SJCRH30 (cell line): ENCODE results near the gene ABHD6. TPM values are rescaled to one million over a fixed set of nuclear protein-coding genes. Genes with fewer than 3 reads are reported as not detected.
A peak's percentile ranks its signal among the peaks of the same experiment; 100 is the strongest.
"Not testable (repeated sequence)": the region's sequence is repeated elsewhere in the genome, so short reads cannot be mapped to it uniquely, and the experiment has no call there.

ENCODE experiments used
- DNase-seq, 2 experiments: peaks; one replicate each; pipeline ENCODE4 v3.0.0-alpha.2; 2015 to 2020
- H3K27ac ChIP-seq: fragments of 250-450 bp; sonication (Bioruptor Pico); 2 replicates; pipeline ENCODE4 v1.5.1; 2020; ENCODE audit warnings: mild to moderate bottlenecking, moderate library complexity
- H3K27me3 ChIP-seq: fragments of 250-450 bp; sonication (Bioruptor Pico); 2 replicates; pipeline ENCODE4 v1.5.1; 2020; ENCODE audit warnings: mild to moderate bottlenecking, moderate library complexity
- H3K36me3 ChIP-seq: fragments of 250-450 bp; sonication (Bioruptor Pico); 2 replicates; pipeline ENCODE4 v1.5.1; 2020; ENCODE audit warnings: mild to moderate bottlenecking, moderate library complexity
- H3K4me1 ChIP-seq: fragments of 250-450 bp; sonication (Bioruptor Pico); 2 replicates; pipeline ENCODE4 v1.5.1; 2020; ENCODE audit warnings: mild to moderate bottlenecking, moderate library complexity
- H3K4me3 ChIP-seq: fragments of 250-450 bp; sonication (Bioruptor Pico); 2 replicates; pipeline ENCODE4 v1.5.1; 2020; ENCODE audit warnings: mild to moderate bottlenecking, moderate library complexity
- H3K9me3 ChIP-seq: fragments of 250-450 bp; sonication (Bioruptor Pico); replicated peaks from 2 replicates; pipeline ENCODE4 v1.5.1; 2020; ENCODE audit warnings: mild to moderate bottlenecking, moderate library complexity
- total RNA-seq: library from RNA; depleted of rRNA; stranded (reverse); fragments of >200 nt; shearing (Covaris generic); gene quantifications from 2 replicates; pipeline ENCODE4 v1.2.3, GENCODE V29; 2014

ABHD6 gene
- total RNA-seq, 1 experiment from 2014 or later = 4.6 TPM

GRCh38 chr3:58326267-58326900, 88.8 kb downstream of the ABHD6 start:
- Histone ChIP-seq H3K9me3 (no peaks in the 10 kb centered on the region), H3K36me3 (no peaks in the 10 kb centered on the region), H3K27ac (no peak overlapping the region), H3K4me1 (no peaks in the 10 kb centered on the region; the same call in 1 of the 2 replicates), H3K27me3 (no peaks in the 10 kb centered on the region), H3K4me3 (no peak overlapping the region)
- no peak for DNase-seq

- Histone ChIP-seq H3K27ac (no peak overlapping the region), H3K36me3 (no peaks in the 10 kb centered on the region), H3K4me3 (no peak overlapping the region), H3K4me1 (no peaks in the 10 kb centered on the region; the same call in 1 of the 2 replicates), H3K27me3 (no peaks in the 10 kb centered on the region), H3K9me3 (no peaks in the 10 kb centered on the region)
- no peak for DNase-seq
These were observed 91.7 kb downstream of the ABHD6 start for GRCh38 chr3:58329150-58329921.

GRCh38 chr3:58329922-58330413, 92.4 kb downstream of the ABHD6 start:
- no peaks in the 10 kb centered on the region for H3K27me3 ChIP-seq
- H3K27ac ChIP-seq = no peak overlapping the region
- no peak for DNase-seq
- H3K36me3 ChIP-seq = no peaks in the 10 kb centered on the region
- no peak overlapping the region for H3K4me3 ChIP-seq
- no peaks in the 10 kb centered on the region; the same call in 1 of the 2 replicates for H3K4me1 ChIP-seq
- H3K9me3 ChIP-seq = no peaks in the 10 kb centered on the region

- H3K36me3 ChIP-seq = no peaks in the 10 kb centered on the region
- no peaks in the 10 kb centered on the region for H3K4me1 ChIP-seq
- DNase-seq = no peak
- no peak overlapping the region for H3K4me3 ChIP-seq
- no peak overlapping the region for H3K27ac ChIP-seq
- H3K9me3 ChIP-seq = no peaks in the 10 kb centered on the region
- no peaks in the 10 kb centered on the region for H3K27me3 ChIP-seq
These were observed 94.1 kb downstream of the ABHD6 start for GRCh38 chr3:58331593-58332152.

- Histone ChIP-seq H3K4me3 (peak within 1 kb of the TSS; percentile 67), H3K9me3 (no peaks in the 10 kb centered on the region), H3K27me3 (no peaks in the 10 kb centered on the region), H3K4me1 (no peaks in the 10 kb centered on the region), H3K36me3 (no peaks in the 10 kb centered on the region), H3K27ac (no peak within 1 kb of the TSS)
- DNase-seq = peak; percentile 57 to 72
These were observed 95.1 kb downstream of the ABHD6 start, which contains the start of gene PXK for GRCh38 chr3:58332575-58333188. Gene PXK (plus strand): TSS chr3:58332892. CDS start chr3:58332989, 97 bp downstream.

GRCh38 chr3:58333206-58334012, 95.8 kb downstream of the ABHD6 start:
- H3K27me3 ChIP-seq = no peaks in the 10 kb centered on the region
- no peaks in the 10 kb centered on the region for H3K9me3 ChIP-seq
- peak; percentile 6 to 25 for DNase-seq
- no peak overlapping the region for H3K27ac ChIP-seq
- H3K4me3 ChIP-seq = peak overlapping the region; percentile 67
- no peaks in the 10 kb centered on the region for H3K4me1 ChIP-seq
- no peaks in the 10 kb centered on the region for H3K36me3 ChIP-seq

GRCh38 chr3:58334013-58334321, 96.4 kb downstream of the ABHD6 start:
- no peak for DNase-seq
- H3K36me3 ChIP-seq = no peaks in the 10 kb centered on the region
- H3K9me3 ChIP-seq = no peaks in the 10 kb centered on the region
- H3K4me1 ChIP-seq = no peaks in the 10 kb centered on the region
- no peak overlapping the region; the same call in 1 of the 2 replicates for H3K4me3 ChIP-seq
- no peaks in the 10 kb centered on the region for H3K27me3 ChIP-seq
- H3K27ac ChIP-seq = no peak overlapping the region

GRCh38 chr3:58334506-58334884, 96.9 kb downstream of the ABHD6 start:
- Histone ChIP-seq H3K36me3 (no peaks in the 10 kb centered on the region), H3K27ac (no peak overlapping the region), H3K9me3 (no peaks in the 10 kb centered on the region), H3K4me3 (no peak overlapping the region), H3K4me1 (no peaks in the 10 kb centered on the region), H3K27me3 (no peaks in the 10 kb centered on the region)
- DNase-seq = no peak

- no peaks in the 10 kb centered on the region for H3K27me3 ChIP-seq
- H3K4me1 ChIP-seq = no peaks in the 10 kb centered on the region
- H3K4me3 ChIP-seq = no peak overlapping the region
- H3K9me3 ChIP-seq = no peaks in the 10 kb centered on the region
- DNase-seq = no peak
- no peaks in the 10 kb centered on the region for H3K36me3 ChIP-seq
- no peak overlapping the region for H3K27ac ChIP-seq
These were observed 98.0 kb downstream of the ABHD6 start for GRCh38 chr3:58335652-58335947.

GRCh38 chr3:58336135-58336882, 98.7 kb downstream of the ABHD6 start:
- H3K36me3 ChIP-seq = no peaks in the 10 kb centered on the region
- no peak for DNase-seq
- no peak overlapping the region for H3K27ac ChIP-seq
- no peak overlapping the region for H3K4me3 ChIP-seq
- H3K4me1 ChIP-seq = no peaks in the 10 kb centered on the region
- H3K27me3 ChIP-seq = no peaks in the 10 kb centered on the region
- H3K9me3 ChIP-seq = no peaks in the 10 kb centered on the region

- DNase-seq = no peak
- Histone ChIP-seq H3K27ac (no peak overlapping the region), H3K27me3 (no peaks in the 10 kb centered on the region), H3K9me3 (no peaks in the 10 kb centered on the region), H3K4me3 (no peak overlapping the region), H3K4me1 (no peaks in the 10 kb centered on the region), H3K36me3 (no peaks in the 10 kb centered on the region)
These were observed 99.6 kb downstream of the ABHD6 start for GRCh38 chr3:58337190-58337589.

GRCh38 chr3:58339146-58339545, 101.6 kb downstream of the ABHD6 start:
- H3K27me3 ChIP-seq, H3K27ac ChIP-seq, H3K4me1 ChIP-seq, H3K36me3 ChIP-seq, DNase-seq, H3K4me3 ChIP-seq, H3K9me3 ChIP-seq: not testable (repeated sequence)

GRCh38 chr3:58340594-58341244, 103.1 kb downstream of the ABHD6 start:
- Histone ChIP-seq H3K4me3 (no peak overlapping the region), H3K27me3 (no peaks in the 10 kb centered on the region), H3K27ac (no peak overlapping the region), H3K4me1 (no peaks in the 10 kb centered on the region), H3K36me3 (no peaks in the 10 kb centered on the region), H3K9me3 (no peaks in the 10 kb centered on the region)
- no peak for DNase-seq

GRCh38 chr3:58341376-58341775, 103.8 kb downstream of the ABHD6 start:
- Histone ChIP-seq H3K27ac (no peak overlapping the region), H3K9me3 (no peaks in the 10 kb centered on the region), H3K27me3 (no peaks in the 10 kb centered on the region), H3K4me1 (no peaks in the 10 kb centered on the region), H3K36me3 (no peaks in the 10 kb centered on the region), H3K4me3 (no peak overlapping the region)
- no peak for DNase-seq
